CD4-positive, CD25-positive, alpha-beta regulatory T cell (primary cell): ENCODE results near the gene COX11. TPM values are rescaled to one million over a fixed set of nuclear protein-coding genes. Genes with fewer than 3 reads are reported as not detected.

Experiments
- ATAC-seq, 2 donors: fragments of 150-1000 bp; cut with Tn5 transposase; one replicate each; pipeline ENCODE4 v1.10.0; 2021; ENCODE audit warnings: low read depth in 2 of 2, moderate number of reproducible peaks in 2 of 2, moderate library complexity in 1 of 2
- DNase-seq, 3 donors: peaks; one replicate each; pipeline versions ENCODE4 v3.0.0 to v3.0.0-alpha.2; 2012 to 2022; ENCODE audit warnings: mixed read lengths in 1 of 3
- H3K27ac ChIP-seq: one replicate; pipeline ENCODE4 v1.7.0; 2013; ENCODE audit warnings: mild to moderate bottlenecking, low read length; ENCODE audit not compliant: insufficient read depth, poor library complexity, severe bottlenecking
- H3K27me3 ChIP-seq: one replicate; pipeline ENCODE4 v1.7.0; 2013; ENCODE audit warnings: low read length; ENCODE audit not compliant: control insufficient read depth, insufficient read depth
- H3K36me3 ChIP-seq: one replicate; pipeline ENCODE4 v1.7.0; 2013; ENCODE audit warnings: mild to moderate bottlenecking, low read length, moderate library complexity; ENCODE audit not compliant: control insufficient read depth, insufficient read depth
- H3K4me1 ChIP-seq: 2 replicates; pipeline ENCODE4 v1.7.0; 2013; ENCODE audit warnings: mild to moderate bottlenecking, low read length; ENCODE audit not compliant: insufficient read depth, control insufficient read depth, poor library complexity, severe bottlenecking
- H3K4me3 ChIP-seq: one replicate; pipeline ENCODE4 v1.7.0; 2013; ENCODE audit warnings: low read depth, mild to moderate bottlenecking, low read length, moderate library complexity
- H3K9me3 ChIP-seq, 2 experiments: 1 replicate in 1 of 2; 2 replicates in 1 of 2; pipeline ENCODE4 v1.7.0; 2013; ENCODE audit warnings: low read length in 2 of 2, mild to moderate bottlenecking in 1 of 2, moderate library complexity in 1 of 2; ENCODE audit not compliant: control insufficient read depth in 2 of 2
- H3K27ac Mint-ChIP-seq, 3 donors: one replicate each; pipeline ENCODE4 v1.8.0; 2020 to 2022; ENCODE audit warnings: mild to moderate bottlenecking in 3 of 3, mixed read lengths in 3 of 3, moderate library complexity in 2 of 3
- H3K27me3 Mint-ChIP-seq: one replicate; pipeline ENCODE4 v1.8.0; 2022; ENCODE audit warnings: mild to moderate bottlenecking, mixed read lengths
- H3K36me3 Mint-ChIP-seq: one replicate; pipeline ENCODE4 v1.8.0; 2020; ENCODE audit warnings: mixed read lengths
- H3K4me1 Mint-ChIP-seq, 4 donors: one replicate each; pipeline ENCODE4 v1.8.0; 2020 to 2022; ENCODE audit warnings: mixed read lengths in 4 of 4, mild to moderate bottlenecking in 1 of 4
- H3K4me3 Mint-ChIP-seq, 4 donors: one replicate each; pipeline ENCODE4 v1.8.0; 2020 to 2022; ENCODE audit warnings: mild to moderate bottlenecking in 4 of 4, mixed read lengths in 4 of 4, moderate library complexity in 3 of 4
- H3K9me3 Mint-ChIP-seq, 7 donors: one replicate each; pipeline ENCODE4 v1.8.0; 2020 to 2022; ENCODE audit warnings: mixed read lengths in 7 of 7, mild to moderate bottlenecking in 3 of 7, moderate library complexity in 2 of 7
- polyA plus RNA-seq, 4 donors: library from polyadenylated mRNA; unstranded; fragments of 300-500 nt; fragmentation: Illumina TruSeq; gene quantifications; one replicate each; pipeline ENCODE4 v1.2.3, GENCODE V29; 2021
- total RNA-seq: library from RNA; stranded (reverse); gene quantifications from one replicate; pipeline ENCODE4 v1.2.3, GENCODE V29; 2022

The COX11 gene
- total and polyA plus RNA-seq, 5 donors from 2014 or later, result 36.6 to 66.2 (median 62.2) TPM

- Mint-ChIP-seq H3K4me1 (no peaks in the 10 kb centered on the region), H3K4me3 (no peak overlapping the region), H3K27me3 (peaks cover 4% of the 10 kb centered on the region), H3K36me3 (no peaks in the 10 kb centered on the region), H3K9me3 (peaks cover 0 to 17% (median 4%) of the 10 kb centered on the region in 7 donors), H3K27ac (no peak overlapping the region)
- Histone ChIP-seq H3K36me3 (no peaks in the 10 kb centered on the region), H3K9me3 (peaks cover 0 to 5% of the 10 kb centered on the region in 2 experiments), H3K4me3 (no peak overlapping the region), H3K4me1 (no peaks in the 10 kb centered on the region), H3K27me3 (peaks cover 2% of the 10 kb centered on the region), H3K27ac (no peak overlapping the region)
- DNase-seq (no peak), ATAC-seq (no peak)
Observed at GRCh38 chr17:54920819-54921218, 47.6 kb downstream of the COX11 start.

- peaks cover 2% of the 10 kb centered on the region for H3K27me3 ChIP-seq
- H3K27me3 Mint-ChIP-seq, result peaks cover 4% of the 10 kb centered on the region
- peaks cover 0 to 5% of the 10 kb centered on the region in 2 experiments for H3K9me3 ChIP-seq
- H3K36me3 ChIP-seq, result no peaks in the 10 kb centered on the region
- ATAC-seq, result no peak
- no peaks in the 10 kb centered on the region for H3K4me1 Mint-ChIP-seq
- H3K4me3 Mint-ChIP-seq, result no peak overlapping the region
- DNase-seq, result no peak
- no peaks in the 10 kb centered on the region for H3K36me3 Mint-ChIP-seq
- no peak overlapping the region for H3K27ac Mint-ChIP-seq
- no peaks in the 10 kb centered on the region for H3K4me1 ChIP-seq
- no peak overlapping the region for H3K27ac ChIP-seq
- peaks cover 0 to 17% (median 4%) of the 10 kb centered on the region in 7 donors for H3K9me3 Mint-ChIP-seq
- no peak overlapping the region for H3K4me3 ChIP-seq
Observed at GRCh38 chr17:54919425-54919824, 49.0 kb downstream of the COX11 start.

GRCh38 chr17:54916721-54917120 is 51.7 kb downstream of the COX11 start:
- no peak overlapping the region for H3K27ac Mint-ChIP-seq
- no peak overlapping the region for H3K4me3 ChIP-seq
- H3K27ac ChIP-seq, result no peak overlapping the region
- H3K36me3 Mint-ChIP-seq, result no peaks in the 10 kb centered on the region
- no peaks in the 10 kb centered on the region for H3K4me1 ChIP-seq
- H3K4me1 Mint-ChIP-seq, result no peaks in the 10 kb centered on the region
- peaks cover 0 to 17% (median 4%) of the 10 kb centered on the region in 7 donors for H3K9me3 Mint-ChIP-seq
- no peaks in the 10 kb centered on the region for H3K36me3 ChIP-seq
- H3K27me3 Mint-ChIP-seq, result peaks cover 4% of the 10 kb centered on the region
- DNase-seq (no peak), ATAC-seq (no peak)
- peaks cover 0 to 5% of the 10 kb centered on the region in 2 experiments for H3K9me3 ChIP-seq
- peaks cover 4% of the 10 kb centered on the region for H3K27me3 ChIP-seq
- no peak overlapping the region for H3K4me3 Mint-ChIP-seq

Other genes starting within 250 kb of the COX11 start
- gene TOM1L1, start 67.8 kb downstream of the COX11 start, total RNA-seq, result not detected
- gene TOM1L1, start 67.8 kb downstream of the COX11 start, polyA plus RNA-seq, result not detected
- 7.6 TPM for gene STXBP4, start 111 bp upstream of the COX11 start, total RNA-seq
- gene STXBP4, start 111 bp upstream of the COX11 start, polyA plus RNA-seq, result 1 to 10 TPM; 2.4 to 3.0 (median 2.6) TPM